Measurements from ENCODE around the gene ITGB3. TPM values are rescaled to one million over a fixed set of nuclear protein-coding genes. Genes with fewer than 3 reads are reported as not detected.

ITGB3 gene
- total RNA-seq, 1 donor from 2014 or later: not detected

DNA sequence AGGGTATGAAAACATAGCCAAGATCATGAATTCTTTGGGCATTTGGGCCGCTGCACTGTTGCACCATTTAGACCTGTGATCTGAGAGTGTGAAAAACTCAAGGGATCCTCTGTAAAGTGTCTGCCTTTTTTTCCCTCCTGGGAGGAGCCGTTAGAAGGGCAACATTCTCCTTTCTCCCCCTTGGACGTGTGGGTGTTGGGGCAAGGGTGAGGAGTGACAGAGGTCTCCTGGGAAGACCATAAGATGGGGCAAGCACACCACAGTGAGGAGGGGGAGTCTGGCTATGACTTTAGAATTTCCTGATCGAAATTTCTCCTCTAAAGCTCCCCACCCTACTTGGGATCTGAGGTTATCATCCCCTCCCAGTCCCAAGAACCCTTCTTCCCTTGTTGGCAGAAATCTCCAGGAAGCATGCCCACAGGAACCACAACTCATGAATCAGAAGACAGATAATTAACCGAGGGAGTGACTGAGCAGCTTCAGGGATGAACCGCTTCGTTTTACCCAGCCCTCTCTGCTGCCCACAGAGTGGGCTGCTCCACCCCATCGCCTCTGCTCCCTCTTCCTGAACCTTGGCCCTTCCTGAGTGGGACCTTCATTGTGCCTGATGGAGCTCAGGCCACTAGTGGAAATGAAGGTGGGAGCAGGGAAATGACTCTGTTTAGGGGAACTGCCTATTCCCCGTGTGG lies 4.2 kb downstream of the ITGB3 start:
- TF ChIP-seq, protein P1, sequence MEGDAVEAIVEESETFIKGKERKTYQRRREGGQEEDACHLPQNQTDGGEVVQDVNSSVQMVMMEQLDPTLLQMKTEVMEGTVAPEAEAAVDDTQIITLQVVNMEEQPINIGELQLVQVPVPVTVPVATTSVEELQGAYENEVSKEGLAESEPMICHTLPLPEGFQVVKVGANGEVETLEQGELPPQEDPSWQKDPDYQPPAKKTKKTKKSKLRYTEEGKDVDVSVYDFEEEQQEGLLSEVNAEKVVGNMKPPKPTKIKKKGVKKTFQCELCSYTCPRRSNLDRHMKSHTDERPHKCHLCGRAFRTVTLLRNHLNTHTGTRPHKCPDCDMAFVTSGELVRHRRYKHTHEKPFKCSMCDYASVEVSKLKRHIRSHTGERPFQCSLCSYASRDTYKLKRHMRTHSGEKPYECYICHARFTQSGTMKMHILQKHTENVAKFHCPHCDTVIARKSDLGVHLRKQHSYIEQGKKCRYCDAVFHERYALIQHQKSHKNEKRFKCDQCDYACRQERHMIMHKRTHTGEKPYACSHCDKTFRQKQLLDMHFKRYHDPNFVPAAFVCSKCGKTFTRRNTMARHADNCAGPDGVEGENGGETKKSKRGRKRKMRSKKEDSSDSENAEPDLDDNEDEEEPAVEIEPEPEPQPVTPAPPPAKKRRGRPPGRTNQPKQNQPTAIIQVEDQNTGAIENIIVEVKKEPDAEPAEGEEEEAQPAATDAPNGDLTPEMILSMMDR (IDR thresholded peaks at IDR 0.05; ENCODE audit: unreplicated experiment): no peak
- Mint-ChIP-seq H3K4me3 (ENCODE audit: unreplicated experiment) (no peak overlapping the region), H3K4me1 (ENCODE audit: unreplicated experiment) (peaks cover 6% of the 10 kb centered on the region), H3K9me3 (ENCODE audit: unreplicated experiment) (no peaks in the 10 kb centered on the region), H3K27me3 (ENCODE audit: unreplicated experiment) (peaks cover 10% of the 10 kb centered on the region), H3K27ac (ENCODE audit: unreplicated experiment) (no peak overlapping the region), H3K36me3 (ENCODE audit: low read depth, unreplicated experiment) (no peaks in the 10 kb centered on the region)
- DNase-seq (ENCODE audit: low spot score): no peak

DNA sequence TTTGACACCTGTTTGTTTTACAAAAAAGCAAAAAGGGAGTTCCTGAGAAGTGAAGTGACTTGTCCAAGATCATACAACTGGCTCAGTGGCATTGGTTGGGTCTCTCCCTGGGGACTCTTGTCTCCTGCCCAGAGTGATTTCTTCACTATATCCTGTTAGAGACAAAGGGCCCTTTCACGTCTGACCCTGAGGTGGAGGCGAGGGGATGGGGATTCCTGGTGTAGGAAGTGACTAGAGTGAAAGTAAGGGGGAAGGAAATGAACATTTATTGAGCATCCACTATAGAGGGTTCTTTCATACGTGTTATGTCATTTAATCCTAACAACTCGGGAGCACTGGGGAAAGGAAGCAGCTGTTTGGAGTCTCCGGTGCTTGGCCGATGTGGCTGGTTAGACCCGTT lies 9.0 kb downstream of the ITGB3 start:
- H3K4me3 Mint-ChIP-seq (ENCODE audit: unreplicated experiment): no peak overlapping the region
- no peak overlapping the region for H3K27ac Mint-ChIP-seq (ENCODE audit: unreplicated experiment)
- TF ChIP-seq, protein P1 (IDR thresholded peaks at IDR 0.05; ENCODE audit: unreplicated experiment): no peak
- no peaks in the 10 kb centered on the region for H3K9me3 Mint-ChIP-seq (ENCODE audit: unreplicated experiment)
- DNase-seq (ENCODE audit: low spot score): no peak
- no peaks in the 10 kb centered on the region for H3K36me3 Mint-ChIP-seq (ENCODE audit: low read depth, unreplicated experiment)
- H3K4me1 Mint-ChIP-seq (ENCODE audit: unreplicated experiment): peaks cover 4% of the 10 kb centered on the region
- peaks cover 5% of the 10 kb centered on the region for H3K27me3 Mint-ChIP-seq (ENCODE audit: unreplicated experiment)

DNA sequence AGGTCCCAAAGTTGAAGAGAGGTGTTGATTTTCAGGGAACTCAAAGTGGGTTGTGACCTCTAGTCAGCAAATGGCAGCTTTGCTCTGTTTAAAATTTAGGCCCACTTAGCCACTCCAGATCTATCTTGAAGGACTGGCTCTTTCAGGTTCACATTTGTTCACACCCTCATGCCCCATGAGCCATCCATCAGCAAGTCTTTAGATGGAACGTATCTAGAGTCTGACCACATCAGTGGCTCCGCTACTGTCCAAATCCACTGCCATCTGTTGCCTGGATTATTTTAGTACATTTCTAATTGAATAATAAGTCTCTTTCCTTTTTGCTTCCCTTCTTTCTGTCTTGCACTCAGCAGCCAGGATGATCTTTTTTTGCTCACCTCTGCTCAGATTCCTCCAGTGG lies 10.5 kb downstream of the ITGB3 start:
- Mint-ChIP-seq H3K27ac (ENCODE audit: unreplicated experiment) (no peak overlapping the region), H3K36me3 (ENCODE audit: low read depth, unreplicated experiment) (no peaks in the 10 kb centered on the region), H3K4me1 (ENCODE audit: unreplicated experiment) (peaks cover 4% of the 10 kb centered on the region), H3K27me3 (ENCODE audit: unreplicated experiment) (peaks cover 5% of the 10 kb centered on the region), H3K9me3 (ENCODE audit: unreplicated experiment) (no peaks in the 10 kb centered on the region), H3K4me3 (ENCODE audit: unreplicated experiment) (no peak overlapping the region)
- TF ChIP-seq, protein P1 (IDR thresholded peaks at IDR 0.05; ENCODE audit: unreplicated experiment): no peak
- DNase-seq (ENCODE audit: low spot score): no peak

DNA sequence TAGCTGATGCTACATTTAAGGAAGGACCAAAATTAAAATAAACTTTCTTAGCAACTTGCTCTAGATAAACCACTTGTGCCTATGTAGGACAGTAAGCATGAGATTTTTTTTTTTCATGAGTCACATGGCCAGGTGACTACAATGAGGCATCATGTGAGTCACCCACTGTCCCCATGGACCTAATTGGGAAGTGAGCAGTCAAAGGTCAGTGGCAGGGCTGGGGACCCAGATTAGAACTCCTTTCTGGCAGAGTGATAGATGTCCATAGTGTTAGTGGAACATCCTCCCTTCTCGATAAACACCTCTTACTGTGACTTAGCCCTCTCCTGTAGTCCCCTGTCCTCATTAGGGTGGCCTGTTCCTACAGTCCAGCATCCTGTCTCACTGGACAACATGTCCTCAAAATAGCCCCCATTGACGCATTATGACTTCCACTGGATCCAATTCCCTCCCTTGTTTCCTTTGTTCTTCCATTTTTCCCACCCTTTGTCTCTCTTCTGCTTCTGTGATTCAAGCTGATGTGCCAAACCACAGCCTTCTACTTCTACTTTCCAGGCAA lies 12.4 kb downstream of the ITGB3 start:
- H3K27ac Mint-ChIP-seq (ENCODE audit: unreplicated experiment): no peak overlapping the region
- TF ChIP-seq, protein P1 (IDR thresholded peaks at IDR 0.05; ENCODE audit: unreplicated experiment): no peak
- no peak overlapping the region for H3K4me3 Mint-ChIP-seq (ENCODE audit: unreplicated experiment)
- peaks cover 5% of the 10 kb centered on the region for H3K27me3 Mint-ChIP-seq (ENCODE audit: unreplicated experiment)
- peaks cover 4% of the 10 kb centered on the region for H3K4me1 Mint-ChIP-seq (ENCODE audit: unreplicated experiment)
- no peaks in the 10 kb centered on the region for H3K9me3 Mint-ChIP-seq (ENCODE audit: unreplicated experiment)
- H3K36me3 Mint-ChIP-seq (ENCODE audit: low read depth, unreplicated experiment): no peaks in the 10 kb centered on the region
- DNase-seq (ENCODE audit: low spot score): no peak

GRCh38 chr17:47266782-47267181 lies 13.2 kb downstream of the ITGB3 start:
- DNase-seq (ENCODE audit: low spot score): no peak
- H3K36me3 Mint-ChIP-seq (ENCODE audit: low read depth, unreplicated experiment): no peaks in the 10 kb centered on the region
- H3K4me1 Mint-ChIP-seq (ENCODE audit: unreplicated experiment): peaks cover 4% of the 10 kb centered on the region
- TF ChIP-seq, protein P1 (IDR thresholded peaks at IDR 0.05; ENCODE audit: unreplicated experiment): no peak
- peaks cover 5% of the 10 kb centered on the region for H3K27me3 Mint-ChIP-seq (ENCODE audit: unreplicated experiment)
- H3K4me3 Mint-ChIP-seq (ENCODE audit: unreplicated experiment): no peak overlapping the region
- no peaks in the 10 kb centered on the region for H3K9me3 Mint-ChIP-seq (ENCODE audit: unreplicated experiment)
- H3K27ac Mint-ChIP-seq (ENCODE audit: unreplicated experiment): no peak overlapping the region
